Activated naive CD4-positive, alpha-beta T cell treated with anti-CD3 and anti-CD28 coated beads for 36 hours (primary cell): ENCODE data around the gene SLC39A11. TPM values are rescaled to one million over a fixed set of nuclear protein-coding genes. Genes with fewer than 3 reads are reported as not detected.
"Not testable (repeated sequence)": the region's sequence is repeated elsewhere in the genome, so short reads cannot be mapped to it uniquely, and the experiment has no call there.

Experiments
- CTCF ChIA-PET: fragments of 350-600 bp; sonication (Branson Sonifier 250); formaldehyde crosslinking; loops from one replicate; lab custom pipeline; 2021; ENCODE audit warnings: antibody characterized with exemption; lab: Charles Lee
- DNase-seq: peaks from one replicate; pipeline ENCODE4 v3.0.0-alpha.2; 2020
- H3K27ac Mint-ChIP-seq: one replicate; pipeline ENCODE4 v1.8.0; 2021; ENCODE audit warnings: mild to moderate bottlenecking, mixed read lengths
- H3K27me3 Mint-ChIP-seq: one replicate; pipeline ENCODE4 v1.8.0; 2021; ENCODE audit warnings: low read depth, mixed read lengths
- H3K36me3 Mint-ChIP-seq: one replicate; pipeline ENCODE4 v1.8.0; 2021; ENCODE audit warnings: low read depth, mixed read lengths
- H3K4me1 Mint-ChIP-seq: one replicate; pipeline ENCODE4 v1.8.0; 2021; ENCODE audit warnings: low read depth, mixed read lengths
- H3K4me3 Mint-ChIP-seq: one replicate; pipeline ENCODE4 v1.8.0; 2021; ENCODE audit warnings: mild to moderate bottlenecking, moderate library complexity, mixed read lengths
- H3K9me3 Mint-ChIP-seq: one replicate; pipeline ENCODE4 v1.8.0; 2021; ENCODE audit warnings: mixed read lengths
- intact Hi-C: fragments of 100-400 bp; cut with micrococcal nuclease; formaldehyde crosslinking; loops from one replicate; pipeline ENCODE4 v1.15.1; 2023
- total RNA-seq, 2 experiments: library from RNA; stranded (reverse); gene quantifications; one replicate each; pipeline ENCODE4 v1.2.3, GENCODE V29; 2021

SLC39A11 gene
- total RNA-seq, 2 experiments from 2014 or later = 14.0 to 16.4 TPM

GRCh38 chr17:72764632-72765041, 327.9 kb downstream of the SLC39A11 start:
- intact Hi-C loops = no loop called here
- CTCF ChIA-PET = no interaction called here
- H3K27ac Mint-ChIP-seq = no peak overlapping the region
- DNase-seq = no peak
- peaks cover 2% of the 10 kb centered on the region for H3K36me3 Mint-ChIP-seq
- no peaks in the 10 kb centered on the region for H3K27me3 Mint-ChIP-seq
- no peaks in the 10 kb centered on the region for H3K9me3 Mint-ChIP-seq
- H3K4me1 Mint-ChIP-seq = no peaks in the 10 kb centered on the region
- H3K4me3 Mint-ChIP-seq = no peak overlapping the region

GRCh38 chr17:72763981-72764380, 328.5 kb downstream of the SLC39A11 start:
- no peak for DNase-seq
- Mint-ChIP-seq H3K36me3 (peaks cover under 1% of the 10 kb centered on the region), H3K4me1 (no peaks in the 10 kb centered on the region), H3K27me3 (no peaks in the 10 kb centered on the region), H3K4me3 (no peak overlapping the region), H3K27ac (no peak overlapping the region), H3K9me3 (no peaks in the 10 kb centered on the region)
- CTCF ChIA-PET = no interaction called here
- intact Hi-C loops = no loop called here

DNA sequence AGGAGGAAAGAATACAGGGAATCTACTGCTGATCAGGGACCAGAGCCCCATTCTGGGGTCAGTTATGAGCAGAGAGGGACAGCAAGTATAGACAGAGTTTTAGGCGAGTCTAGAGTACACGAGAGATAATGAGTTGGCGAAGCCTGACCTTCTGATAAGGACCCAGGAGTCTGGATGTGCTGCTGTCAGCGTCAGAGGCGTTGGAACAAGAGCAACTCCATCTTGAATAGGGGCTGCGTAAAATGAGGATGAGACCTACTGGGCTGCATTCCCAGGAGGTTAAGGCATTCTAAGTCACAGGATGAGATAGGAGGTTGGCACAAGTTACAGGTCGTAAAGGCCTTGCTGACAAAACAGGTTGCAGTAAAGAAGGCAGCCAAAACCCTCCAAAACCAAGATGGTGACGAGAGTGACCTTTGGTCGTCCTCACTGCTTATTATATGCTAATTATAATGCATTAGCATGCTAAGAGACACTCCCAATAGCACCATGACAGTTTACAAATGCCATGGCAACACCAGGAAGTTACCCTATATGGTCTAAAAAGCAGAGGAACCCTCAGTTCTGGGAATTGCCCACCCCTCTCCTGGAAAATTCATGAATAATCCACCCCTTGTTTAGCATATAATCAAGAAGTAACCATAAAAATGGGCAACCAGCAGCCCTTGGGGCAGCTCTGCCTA, 330.5 kb downstream of the SLC39A11 start:
- intact Hi-C loops, H3K27me3 Mint-ChIP-seq, H3K4me3 Mint-ChIP-seq, H3K36me3 Mint-ChIP-seq, H3K27ac Mint-ChIP-seq, H3K4me1 Mint-ChIP-seq, CTCF ChIA-PET, H3K9me3 Mint-ChIP-seq, DNase-seq: not testable (repeated sequence)

- CTCF ChIA-PET = no interaction called here
- Mint-ChIP-seq H3K36me3 (peaks cover 5% of the 10 kb centered on the region), H3K4me3 (no peak overlapping the region), H3K27ac (no peak overlapping the region), H3K27me3 (no peaks in the 10 kb centered on the region), H3K4me1 (no peaks in the 10 kb centered on the region), H3K9me3 (peaks cover under 1% of the 10 kb centered on the region)
- intact Hi-C loops = no loop called here
- DNase-seq = no peak
These were observed 331.1 kb downstream of the SLC39A11 start for GRCh38 chr17:72761431-72761830.

- H3K4me1 Mint-ChIP-seq = no peaks in the 10 kb centered on the region
- no peak for DNase-seq
- CTCF ChIA-PET = no interaction called here
- H3K27me3 Mint-ChIP-seq = no peaks in the 10 kb centered on the region
- intact Hi-C loops = no loop called here
- no peak overlapping the region for H3K27ac Mint-ChIP-seq
- peaks cover 3% of the 10 kb centered on the region for H3K9me3 Mint-ChIP-seq
- H3K36me3 Mint-ChIP-seq = peaks cover 7% of the 10 kb centered on the region
- H3K4me3 Mint-ChIP-seq = no peak overlapping the region
These were observed 332.1 kb downstream of the SLC39A11 start for GRCh38 chr17:72760368-72760767.

DNA sequence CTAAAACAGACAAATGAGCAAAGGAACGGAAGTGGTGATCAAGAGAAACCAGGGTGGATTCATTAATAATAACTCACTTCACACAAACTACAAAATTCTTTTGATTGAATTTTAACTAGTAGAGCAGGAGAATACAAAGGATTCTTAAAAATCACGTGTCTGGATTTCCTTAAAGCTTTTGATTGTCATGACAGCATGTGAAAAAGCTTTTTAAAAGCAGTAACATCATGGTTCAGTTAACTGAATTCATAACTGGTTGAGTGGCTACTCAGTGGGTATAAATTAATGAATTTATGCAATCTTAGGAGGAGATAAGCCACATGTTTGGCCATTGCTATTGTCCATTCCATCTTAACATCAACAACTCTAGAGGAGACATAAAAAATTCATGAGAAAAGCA, 333.2 kb downstream of the SLC39A11 start:
- H3K4me3 Mint-ChIP-seq = no peak overlapping the region
- no peaks in the 10 kb centered on the region for H3K4me1 Mint-ChIP-seq
- H3K27ac Mint-ChIP-seq = no peak overlapping the region
- H3K27me3 Mint-ChIP-seq = no peaks in the 10 kb centered on the region
- intact Hi-C loops = no loop called here
- DNase-seq = no peak
- peaks cover 7% of the 10 kb centered on the region for H3K36me3 Mint-ChIP-seq
- peaks cover 3% of the 10 kb centered on the region for H3K9me3 Mint-ChIP-seq
- CTCF ChIA-PET = interaction anchor here (0.7 to 1.0 kb wide), 3 partner anchors 15 to 200 kb away, joined by 3 to 5 read pairs (median 4); no protein-coding TSS in a partner anchor

DNA sequence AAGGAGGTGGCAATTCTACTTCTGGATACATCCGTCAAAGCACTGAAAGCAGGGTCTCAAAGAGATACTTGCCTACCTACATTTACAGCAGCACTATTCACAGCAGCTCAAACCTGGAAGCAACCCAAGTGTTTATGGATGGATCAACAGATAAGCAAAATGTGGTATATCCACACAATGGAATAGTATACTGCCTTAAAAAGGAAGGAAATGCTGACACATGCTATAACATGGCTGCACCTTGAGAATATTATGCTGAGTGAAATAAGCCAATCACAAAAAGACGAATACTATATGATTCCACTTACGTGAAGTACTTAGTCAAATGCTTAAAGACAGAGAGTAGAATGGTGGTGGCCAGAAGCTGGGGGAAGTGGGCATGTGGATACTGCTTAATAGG, 336.2 kb downstream of the SLC39A11 start:
- no peak for DNase-seq
- CTCF ChIA-PET = no interaction called here
- Mint-ChIP-seq H3K36me3 (peaks cover 7% of the 10 kb centered on the region), H3K4me1 (no peaks in the 10 kb centered on the region), H3K4me3 (no peak overlapping the region), H3K27ac (no peak overlapping the region), H3K27me3 (no peaks in the 10 kb centered on the region), H3K9me3 (peaks cover 3% of the 10 kb centered on the region)
- intact Hi-C loops = no loop called here

- H3K4me3 Mint-ChIP-seq = no peak overlapping the region
- no peaks in the 10 kb centered on the region for H3K4me1 Mint-ChIP-seq
- H3K36me3 Mint-ChIP-seq = peaks cover 7% of the 10 kb centered on the region
- no peak for DNase-seq
- CTCF ChIA-PET = no interaction called here
- intact Hi-C loops = no loop called here
- H3K27ac Mint-ChIP-seq = no peak overlapping the region
- H3K27me3 Mint-ChIP-seq = no peaks in the 10 kb centered on the region
- H3K9me3 Mint-ChIP-seq = peaks cover 3% of the 10 kb centered on the region
These were observed 338.0 kb downstream of the SLC39A11 start for GRCh38 chr17:72754513-72754912.

DNA sequence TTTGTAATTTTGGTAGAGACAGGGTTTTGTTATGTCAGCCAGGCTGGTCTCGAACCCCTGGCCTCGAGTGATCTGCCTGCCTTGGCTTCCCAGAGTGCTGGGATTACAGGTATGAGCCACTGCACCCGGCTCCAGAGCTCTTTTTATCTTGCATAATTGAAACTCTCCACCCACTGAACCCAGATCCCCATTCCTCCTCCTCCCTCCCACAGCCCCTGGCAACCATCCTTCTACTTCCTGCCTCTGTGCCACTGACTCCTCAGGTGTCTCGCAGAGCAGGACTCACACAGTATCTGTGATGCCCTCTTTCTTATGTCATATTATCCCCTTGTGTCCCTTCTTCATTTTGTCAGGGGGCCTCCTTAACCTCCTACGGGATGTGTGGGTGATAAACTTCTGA, 340.7 kb downstream of the SLC39A11 start:
- peaks cover 3% of the 10 kb centered on the region for H3K9me3 Mint-ChIP-seq
- H3K36me3 Mint-ChIP-seq = peaks cover 4% of the 10 kb centered on the region
- no peak overlapping the region for H3K27ac Mint-ChIP-seq
- CTCF ChIA-PET = no interaction called here
- no peaks in the 10 kb centered on the region for H3K4me1 Mint-ChIP-seq
- no peak overlapping the region for H3K4me3 Mint-ChIP-seq
- no peak for DNase-seq
- no peaks in the 10 kb centered on the region for H3K27me3 Mint-ChIP-seq
- intact Hi-C loops = no loop called here

DNA sequence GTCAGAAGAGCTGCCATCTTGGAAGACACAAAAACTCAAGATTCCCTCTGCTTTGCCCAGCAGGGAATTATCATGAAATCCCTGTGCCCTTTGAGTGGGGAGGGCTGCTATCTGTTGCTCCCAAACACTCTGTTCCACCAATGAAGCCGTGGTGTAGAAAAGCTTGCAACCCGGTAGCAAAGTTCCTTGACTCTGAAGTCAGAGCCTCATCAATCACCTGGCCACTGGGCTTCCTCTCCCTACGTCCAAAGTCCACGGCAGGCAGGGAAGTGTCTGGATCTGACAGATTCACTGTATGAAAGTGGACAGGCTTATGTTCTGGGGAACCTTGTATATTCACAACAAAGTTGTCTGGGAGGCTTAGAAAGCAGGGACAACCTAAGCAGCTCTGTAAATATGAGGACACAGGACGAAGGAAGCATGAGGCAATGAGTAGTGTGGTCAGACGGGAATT, 343.3 kb downstream of the SLC39A11 start:
- H3K36me3 Mint-ChIP-seq = no peaks in the 10 kb centered on the region
- H3K9me3 Mint-ChIP-seq = no peaks in the 10 kb centered on the region
- no peaks in the 10 kb centered on the region for H3K4me1 Mint-ChIP-seq
- no peak overlapping the region for H3K27ac Mint-ChIP-seq
- intact Hi-C loops = no loop called here
- no peak for DNase-seq
- no peak overlapping the region for H3K4me3 Mint-ChIP-seq
- CTCF ChIA-PET = no interaction called here
- H3K27me3 Mint-ChIP-seq = no peaks in the 10 kb centered on the region

GRCh38 chr17:72747501-72747900, 345.0 kb downstream of the SLC39A11 start:
- Mint-ChIP-seq H3K27ac (no peak overlapping the region), H3K36me3 (no peaks in the 10 kb centered on the region), H3K9me3 (no peaks in the 10 kb centered on the region), H3K27me3 (no peaks in the 10 kb centered on the region), H3K4me3 (no peak overlapping the region), H3K4me1 (no peaks in the 10 kb centered on the region)
- CTCF ChIA-PET = interaction anchor here (0.6 kb wide), 1 partner anchor 122 kb away, joined by 3 read pairs; no protein-coding TSS in a partner anchor
- DNase-seq = no peak
- intact Hi-C loops = no loop called here

GRCh38 chr17:72745241-72745640, 347.2 kb downstream of the SLC39A11 start:
- no peaks in the 10 kb centered on the region for H3K9me3 Mint-ChIP-seq
- DNase-seq = no peak
- intact Hi-C loops = no loop called here
- CTCF ChIA-PET = no interaction called here
- no peak overlapping the region for H3K4me3 Mint-ChIP-seq
- no peaks in the 10 kb centered on the region for H3K4me1 Mint-ChIP-seq
- H3K27me3 Mint-ChIP-seq = no peaks in the 10 kb centered on the region
- H3K27ac Mint-ChIP-seq = no peak overlapping the region
- no peaks in the 10 kb centered on the region for H3K36me3 Mint-ChIP-seq

- no peak overlapping the region for H3K4me3 Mint-ChIP-seq
- no peaks in the 10 kb centered on the region for H3K4me1 Mint-ChIP-seq
- CTCF ChIA-PET = no interaction called here
- H3K9me3 Mint-ChIP-seq = no peaks in the 10 kb centered on the region
- intact Hi-C loops = no loop called here
- H3K36me3 Mint-ChIP-seq = no peaks in the 10 kb centered on the region
- no peak for DNase-seq
- no peaks in the 10 kb centered on the region for H3K27me3 Mint-ChIP-seq
- H3K27ac Mint-ChIP-seq = no peak overlapping the region
These were observed 349.4 kb downstream of the SLC39A11 start for GRCh38 chr17:72743037-72743467.
